Caco-2 (cell line): Measurements from ENCODE around the gene HNRNPUL1. TPM values are rescaled to one million over a fixed set of nuclear protein-coding genes. Genes with fewer than 3 reads are reported as not detected.

Experiments
- BruUV-seq: library from RNA; stranded (reverse); fragments of 400-500 nt; replicated peaks from 2 replicates; lab custom pipeline; 2021; lab: Mats Ljungman, UMichigan
- CTCF ChIA-PET: fragments of 300-600 bp; sonication (Branson Sonifier 250); formaldehyde crosslinking; loops from one replicate; lab custom pipeline; 2022; ENCODE audit warnings: antibody characterized with exemption; lab: Charles Lee
- POLR2A ChIA-PET: fragments of 300-600 bp; sonication (Branson Sonifier 250); formaldehyde crosslinking; loops from one replicate; lab custom pipeline; 2022; ENCODE audit warnings: antibody characterized with exemption; lab: Charles Lee
- DNase-seq, 2 experiments: peaks; one replicate each; pipeline versions ENCODE4 v3.0.0 to v3.0.0-alpha.2; 2020 to 2022
- H3K27me3 ChIP-seq: replicated peaks from 2 replicates; pipeline ENCODE4 v1.6.0; 2011; ENCODE audit warnings: low read length; ENCODE audit not compliant: control insufficient read depth, insufficient read depth
- H3K36me3 ChIP-seq: 2 replicates; pipeline ENCODE4 v1.5.1; 2011; ENCODE audit warnings: low read length; ENCODE audit not compliant: control insufficient read depth, insufficient read depth
- H3K4me1 ChIP-seq: fragments of 250-450 bp; sonication (Bioruptor Pico); 2 replicates; pipeline ENCODE4 v1.5.1; 2020; ENCODE audit warnings: mild to moderate bottlenecking
- H3K4me3 ChIP-seq: 2 replicates; pipeline ENCODE4 v1.5.1; 2011; ENCODE audit warnings: low read depth, mild to moderate bottlenecking, control low read depth, low read length
- H3K9me3 ChIP-seq: fragments of 250-450 bp; sonication (Bioruptor Pico); 2 replicates; pipeline ENCODE4 v1.5.1; 2020; ENCODE audit warnings: mild to moderate bottlenecking, moderate library complexity
- H3K27ac Mint-ChIP-seq: one replicate; pipeline ENCODE4 v1.8.0; 2022; ENCODE audit warnings: mixed read lengths; ENCODE audit not compliant: unreplicated experiment
- H3K27me3 Mint-ChIP-seq: one replicate; pipeline ENCODE4 v1.8.0; 2022; ENCODE audit warnings: mixed read lengths; ENCODE audit not compliant: insufficient read depth, unreplicated experiment
- H3K36me3 Mint-ChIP-seq: one replicate; pipeline ENCODE4 v1.8.0; 2022; ENCODE audit warnings: mild to moderate bottlenecking, mixed read lengths; ENCODE audit not compliant: insufficient read depth, unreplicated experiment
- H3K4me1 Mint-ChIP-seq: one replicate; pipeline ENCODE4 v1.8.0; 2022; ENCODE audit warnings: low read depth, mixed read lengths; ENCODE audit not compliant: unreplicated experiment
- H3K4me3 Mint-ChIP-seq: one replicate; pipeline ENCODE4 v1.8.0; 2022; ENCODE audit warnings: mild to moderate bottlenecking, moderate library complexity, mixed read lengths; ENCODE audit not compliant: unreplicated experiment
- H3K9me3 Mint-ChIP-seq: one replicate; pipeline ENCODE4 v1.8.0; 2022; ENCODE audit warnings: mixed read lengths; ENCODE audit not compliant: unreplicated experiment
- intact Hi-C: fragments of 100-400 bp; cut with micrococcal nuclease; formaldehyde crosslinking; loops from one replicate; pipeline ENCODE4 v1.10.0; 2022; ENCODE audit not compliant: unreplicated experiment
- total RNA-seq: library from RNA; stranded (reverse); gene quantifications from 2 replicates; pipeline ENCODE4 v1.2.3, GENCODE V29; 2022
- TF ChIP-seq, protein P1 (sequence below), 2 experiments: fragments of 200-600 bp in 1 of 2; IDR thresholded peaks; 1 replicate in 1 of 2; 2 replicates in 1 of 2; pipeline versions ENCODE4 v1.5.1 to v1.8.0; 2011 to 2022; ENCODE audit warnings: antibody characterized with exemption in 1 of 2, control low read depth in 1 of 2, inconsistent platforms in 1 of 2, low read depth in 1 of 2, low read length in 1 of 2, mild to moderate bottlenecking in 1 of 2, moderate library complexity in 1 of 2; ENCODE audit not compliant: insufficient read depth in 1 of 2, severe bottlenecking in 1 of 2, unreplicated experiment in 1 of 2

The HNRNPUL1 gene
- total RNA-seq, 1 experiment from 2014 or later = 322 TPM

DNA sequence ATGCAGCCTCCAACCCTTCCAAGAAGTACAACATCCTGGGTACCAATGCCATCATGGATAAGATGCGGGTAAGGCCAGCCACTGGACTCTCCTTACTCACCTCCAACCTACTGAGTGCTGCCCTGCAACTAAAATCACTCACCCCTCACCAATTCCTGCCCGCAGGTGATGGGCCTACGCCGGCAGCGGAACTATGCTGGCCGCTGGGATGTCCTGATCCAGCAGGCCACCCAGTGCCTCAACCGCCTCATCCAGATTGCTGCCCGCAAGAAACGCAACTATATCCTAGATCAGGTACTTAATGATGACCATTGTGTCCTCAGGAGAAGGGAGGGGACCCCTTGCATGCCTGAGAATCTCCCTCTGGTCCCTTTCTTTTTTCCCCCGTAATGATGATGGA lies 30.2 kb downstream of the HNRNPUL1 start:
- TF ChIP-seq, protein P1, sequence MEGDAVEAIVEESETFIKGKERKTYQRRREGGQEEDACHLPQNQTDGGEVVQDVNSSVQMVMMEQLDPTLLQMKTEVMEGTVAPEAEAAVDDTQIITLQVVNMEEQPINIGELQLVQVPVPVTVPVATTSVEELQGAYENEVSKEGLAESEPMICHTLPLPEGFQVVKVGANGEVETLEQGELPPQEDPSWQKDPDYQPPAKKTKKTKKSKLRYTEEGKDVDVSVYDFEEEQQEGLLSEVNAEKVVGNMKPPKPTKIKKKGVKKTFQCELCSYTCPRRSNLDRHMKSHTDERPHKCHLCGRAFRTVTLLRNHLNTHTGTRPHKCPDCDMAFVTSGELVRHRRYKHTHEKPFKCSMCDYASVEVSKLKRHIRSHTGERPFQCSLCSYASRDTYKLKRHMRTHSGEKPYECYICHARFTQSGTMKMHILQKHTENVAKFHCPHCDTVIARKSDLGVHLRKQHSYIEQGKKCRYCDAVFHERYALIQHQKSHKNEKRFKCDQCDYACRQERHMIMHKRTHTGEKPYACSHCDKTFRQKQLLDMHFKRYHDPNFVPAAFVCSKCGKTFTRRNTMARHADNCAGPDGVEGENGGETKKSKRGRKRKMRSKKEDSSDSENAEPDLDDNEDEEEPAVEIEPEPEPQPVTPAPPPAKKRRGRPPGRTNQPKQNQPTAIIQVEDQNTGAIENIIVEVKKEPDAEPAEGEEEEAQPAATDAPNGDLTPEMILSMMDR (IDR thresholded peaks at IDR 0.05; ENCODE audit: insufficient read depth in 1 of 2, low read depth in 1 of 2, low read length in 1 of 2, severe bottlenecking in 1 of 2, unreplicated experiment in 1 of 2) = no peak
- peaks cover 6% of the 10 kb centered on the region for H3K4me1 Mint-ChIP-seq
- Histone ChIP-seq H3K4me1 (peaks cover 13% of the 10 kb centered on the region), H3K4me3 (no peak overlapping the region), H3K27me3 (no peaks in the 10 kb centered on the region), H3K36me3 (peaks cover 16% of the 10 kb centered on the region), H3K9me3 (no peaks in the 10 kb centered on the region)
- H3K4me3 Mint-ChIP-seq = no peak overlapping the region
- H3K9me3 Mint-ChIP-seq = no peaks in the 10 kb centered on the region
- intact Hi-C loops = no loop called here
- H3K36me3 Mint-ChIP-seq = peaks cover 99% of the 10 kb centered on the region
- ChIA-PET CTCF (no interaction called here), POLR2A (no interaction called here)
- BruUV-seq = no TSS peak
- no peak overlapping the region for H3K27ac Mint-ChIP-seq
- H3K27me3 Mint-ChIP-seq = no peaks in the 10 kb centered on the region
- DNase-seq = no peak

DNA sequence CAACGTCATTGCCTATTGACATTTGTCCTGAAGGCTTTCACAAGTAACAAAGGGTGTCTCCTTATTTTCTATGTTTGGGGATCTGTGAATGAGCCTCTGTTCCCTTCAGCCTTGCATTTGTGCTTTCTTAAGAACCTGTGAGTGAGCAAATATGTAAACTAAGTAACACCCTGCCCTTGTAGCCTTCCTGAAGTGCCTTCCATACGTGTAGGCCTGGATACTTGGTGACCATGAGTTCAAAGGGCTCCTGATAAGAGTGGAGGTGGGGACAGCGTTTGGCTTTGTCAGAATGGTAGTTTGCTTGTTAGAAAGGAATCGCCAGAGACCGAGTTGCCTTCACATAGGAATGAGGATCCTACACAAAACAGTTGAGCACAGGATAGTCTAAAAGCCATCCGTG lies 31.3 kb downstream of the HNRNPUL1 start:
- Histone ChIP-seq H3K36me3 (peaks cover 16% of the 10 kb centered on the region), H3K27me3 (no peaks in the 10 kb centered on the region), H3K4me3 (no peak overlapping the region), H3K9me3 (no peaks in the 10 kb centered on the region), H3K4me1 (peaks cover 13% of the 10 kb centered on the region)
- ChIA-PET POLR2A (no interaction called here), CTCF (no interaction called here)
- intact Hi-C loops = no loop called here
- Mint-ChIP-seq H3K36me3 (peaks cover 99% of the 10 kb centered on the region), H3K27me3 (no peaks in the 10 kb centered on the region), H3K4me1 (peaks cover 6% of the 10 kb centered on the region), H3K27ac (no peak overlapping the region), H3K9me3 (no peaks in the 10 kb centered on the region), H3K4me3 (peak overlapping the region; percentile 23)
- TF ChIP-seq, protein P1 (IDR thresholded peaks at IDR 0.05; ENCODE audit: insufficient read depth in 1 of 2, low read depth in 1 of 2, low read length in 1 of 2, severe bottlenecking in 1 of 2, unreplicated experiment in 1 of 2) = no peak
- no TSS peak for BruUV-seq
- peak; percentile 30 to 51 for DNase-seq

DNA sequence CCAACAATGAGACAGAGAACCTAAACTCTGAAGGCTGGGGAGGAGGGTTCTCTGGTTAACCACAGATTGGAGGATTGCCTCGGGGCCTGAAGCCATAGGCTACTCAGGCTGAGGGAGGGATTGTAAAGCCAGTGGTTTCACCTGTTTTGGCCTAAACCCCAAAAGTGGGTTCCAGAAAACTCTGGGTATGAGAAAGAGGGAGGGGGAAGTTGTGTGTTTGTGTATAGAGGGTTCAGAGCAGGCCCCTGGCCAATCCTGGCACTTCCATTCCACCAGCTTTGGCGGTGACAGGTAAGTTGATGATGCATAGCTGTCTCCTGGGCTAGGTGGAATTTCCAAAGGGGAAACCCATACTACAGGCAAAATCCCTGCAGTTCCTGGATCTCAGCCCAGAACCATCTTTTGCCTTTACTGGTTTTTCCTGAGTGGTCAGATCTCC lies 32.3 kb downstream of the HNRNPUL1 start:
- Mint-ChIP-seq H3K36me3 (peaks cover 99% of the 10 kb centered on the region), H3K27ac (no peak overlapping the region), H3K4me1 (peaks cover 6% of the 10 kb centered on the region), H3K27me3 (no peaks in the 10 kb centered on the region), H3K9me3 (no peaks in the 10 kb centered on the region), H3K4me3 (no peak overlapping the region)
- H3K9me3 ChIP-seq = no peaks in the 10 kb centered on the region
- peaks cover 18% of the 10 kb centered on the region for H3K36me3 ChIP-seq
- H3K27me3 ChIP-seq = no peaks in the 10 kb centered on the region
- CTCF ChIA-PET = no interaction called here
- no peak for DNase-seq
- H3K4me1 ChIP-seq = peaks cover 13% of the 10 kb centered on the region
- no TSS peak for BruUV-seq
- intact Hi-C loops = no loop called here
- TF ChIP-seq, protein P1 (IDR thresholded peaks at IDR 0.05; ENCODE audit: insufficient read depth in 1 of 2, low read depth in 1 of 2, low read length in 1 of 2, severe bottlenecking in 1 of 2, unreplicated experiment in 1 of 2) = no peak
- POLR2A ChIA-PET = no interaction called here
- H3K4me3 ChIP-seq = no peak overlapping the region
